HepG2 (cell line): Measurements from ENCODE around the gene ATP10D.

Source experiments
- FOXA3 ChIP-seq: IDR thresholded peaks from 2 replicates; pipeline ENCODE4 v1.6.1; 2016; ENCODE audit warnings: missing genetic modification reagents, missing compliant biosample characterization
- HOXA5 ChIP-seq: sonication (generic); formaldehyde crosslinking; IDR thresholded peaks from 2 replicates; pipeline ENCODE4 v1.4.0; 2020; ENCODE audit warnings: missing genetic modification reagents
- KLF16 ChIP-seq, 2 experiments: sonication (generic) in 1 of 2; formaldehyde crosslinking in 1 of 2; IDR thresholded peaks; 2 replicates each; pipeline versions ENCODE4 v1.6.1 to v1.8.0; 2016 to 2023; ENCODE audit warnings: missing genetic modification reagents in 2 of 2, missing compliant biosample characterization in 1 of 2
- NFE2L1 ChIP-seq: sonication (generic); formaldehyde crosslinking; IDR thresholded peaks from 2 replicates; pipeline ENCODE4 v1.4.0; 2020; ENCODE audit warnings: missing genetic modification reagents, mild to moderate bottlenecking, borderline replicate concordance
- ZHX1 ChIP-seq: sonication (generic); formaldehyde crosslinking; IDR thresholded peaks from 2 replicates; pipeline ENCODE4 v1.8.1; 2022; ENCODE audit warnings: low read depth, mild to moderate bottlenecking, missing genetic modification reagents

- TF ChIP-seq NFE2L1 (CRISPR knock-in tag) = no peak
- no peak for TF ChIP-seq HOXA5
- TF ChIP-seq KLF16 (CRISPR knock-in tag; IDR thresholded peaks at IDR 0.05) = no peak
- TF ChIP-seq ZHX1 (CRISPR knock-in tag) = no peak
- no peak for TF ChIP-seq FOXA3 (CRISPR knock-in tag)
Measured at GRCh38 chr4:47444031-47444430, 41.0 kb upstream of the ATP10D start.
